Measurements from ENCODE around the gene FARS2.

Gene FARS2

GRCh38 chr6:5326022-5326641 is 64.8 kb downstream of the FARS2 start:
- DNase-seq, result no peak

DNA sequence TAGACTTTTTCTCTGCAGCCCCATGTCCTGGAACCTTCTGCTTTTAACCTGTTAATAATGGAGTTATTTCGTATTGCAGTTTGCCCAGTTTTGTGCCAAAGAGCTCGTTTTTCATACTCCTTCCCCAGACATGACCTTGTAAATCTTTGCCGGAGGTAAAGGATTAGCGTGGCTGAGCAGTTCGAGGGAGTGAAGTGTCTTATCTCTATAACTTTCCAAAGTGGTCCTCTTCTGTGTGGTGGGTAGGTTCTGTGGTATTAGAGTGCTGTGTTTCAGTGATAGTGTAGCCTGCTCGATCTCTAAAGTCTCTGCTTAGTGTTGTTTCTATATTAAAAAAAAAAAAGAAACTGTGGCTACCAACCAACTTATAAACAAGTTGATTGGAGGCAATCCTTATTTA is 67.5 kb downstream of the FARS2 start:
- no peak for DNase-seq

GRCh38 chr6:5331845-5332442 is 70.6 kb downstream of the FARS2 start:
- DNase-seq, result no peak

DNA sequence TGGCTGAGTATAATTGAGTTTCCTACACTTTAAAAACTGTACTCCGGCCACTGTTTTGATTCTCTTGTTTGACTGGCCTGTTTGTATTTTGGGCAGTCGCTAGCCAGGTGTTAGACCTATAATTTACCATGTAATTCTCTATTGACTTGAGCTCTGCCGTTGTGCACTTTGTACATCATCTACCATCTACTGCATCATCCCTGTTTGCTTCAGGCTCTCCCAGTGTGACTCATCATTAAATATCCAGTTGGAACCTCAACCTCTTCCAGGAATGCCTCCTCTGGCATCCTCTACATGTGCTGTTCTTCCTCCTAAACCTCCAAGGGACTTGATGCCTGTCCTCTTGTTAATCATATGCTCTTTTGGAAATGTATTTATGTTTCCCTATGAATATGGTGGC is 72.3 kb downstream of the FARS2 start:
- DNase-seq, result no peak

DNA sequence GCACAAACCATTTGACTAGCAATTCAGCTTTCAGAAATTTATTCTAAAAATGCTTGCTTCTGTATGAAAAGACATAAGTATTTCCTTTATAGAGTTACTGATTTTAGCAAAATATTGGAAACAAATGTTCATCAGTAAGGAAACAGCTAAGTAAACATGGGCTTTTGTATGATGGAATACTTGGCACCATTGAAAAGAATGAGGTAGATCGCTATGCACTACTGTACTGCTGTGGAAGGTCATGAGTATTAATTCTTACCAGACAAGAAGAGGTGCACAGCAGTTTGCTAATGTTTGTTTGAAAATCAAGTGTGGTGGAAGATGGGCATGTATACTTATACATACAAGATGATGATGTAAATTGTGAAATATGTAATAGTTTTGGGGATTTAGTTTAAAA is 73.0 kb downstream of the FARS2 start:
- DNase-seq, result no peak

- DNase-seq, result no peak
Measured at GRCh38 chr6:5335020-5335419, 73.7 kb downstream of the FARS2 start.

DNA sequence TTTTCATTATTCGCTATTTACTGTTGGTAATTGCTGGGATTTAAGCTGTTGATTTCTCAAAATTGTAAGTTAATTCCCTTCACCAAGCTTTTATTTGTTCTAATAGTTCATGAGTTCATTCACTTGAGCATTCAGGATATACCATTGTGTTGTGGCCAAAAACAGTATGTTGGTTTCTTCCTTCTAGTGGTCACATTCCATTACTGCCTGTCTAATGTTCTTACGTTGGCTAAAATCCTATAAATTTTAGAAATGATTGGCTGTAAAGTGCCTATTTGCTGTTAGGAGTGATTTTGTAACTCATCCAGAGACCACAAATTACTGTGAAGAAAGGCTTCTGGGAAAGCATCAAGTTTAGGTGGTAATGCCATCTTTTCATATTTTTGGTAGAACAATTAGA is 76.3 kb downstream of the FARS2 start:
- DNase-seq, result no peak

DNA sequence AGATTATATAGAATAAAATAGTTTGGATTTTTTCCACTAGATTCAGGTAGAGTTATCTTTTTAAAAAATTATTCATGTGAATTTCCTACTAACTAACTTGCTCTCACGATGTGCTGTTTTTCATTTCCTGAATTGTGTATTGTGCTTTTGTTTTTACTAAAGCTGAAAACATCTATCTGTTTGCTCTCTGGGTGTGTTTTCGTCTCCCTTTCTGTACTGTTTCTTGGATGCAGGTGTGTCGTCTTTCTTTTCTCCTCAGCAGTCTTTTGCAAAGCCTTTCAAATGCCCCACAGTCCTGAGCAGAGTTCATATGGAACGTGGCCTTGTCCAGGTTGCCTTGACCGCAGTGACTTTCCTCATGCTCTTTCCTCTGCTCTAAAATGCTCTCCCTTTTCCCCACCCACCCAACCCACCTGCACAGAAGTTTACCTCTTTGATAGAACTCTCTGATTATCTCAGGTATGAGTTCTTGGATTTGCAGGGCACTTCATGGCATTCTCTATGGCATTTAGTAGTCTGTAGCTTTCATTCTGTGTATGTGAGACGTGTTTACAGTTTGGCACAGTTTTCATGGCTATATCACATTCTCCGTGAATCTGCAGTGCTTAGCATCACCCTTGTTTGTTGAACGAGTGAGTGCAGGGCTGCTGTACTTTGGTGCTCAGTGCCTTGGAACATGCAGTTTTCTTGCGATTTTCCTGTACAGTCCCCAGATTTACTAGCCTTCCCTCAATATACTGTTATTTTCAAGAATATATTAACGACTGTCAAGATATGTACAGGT is 77.1 kb downstream of the FARS2 start:
- no peak for DNase-seq

GRCh38 chr6:5339786-5340185 is 78.5 kb downstream of the FARS2 start:
- no peak for DNase-seq

- DNase-seq, result no peak
Measured at GRCh38 chr6:5341845-5342244, 80.5 kb downstream of the FARS2 start.

DNA sequence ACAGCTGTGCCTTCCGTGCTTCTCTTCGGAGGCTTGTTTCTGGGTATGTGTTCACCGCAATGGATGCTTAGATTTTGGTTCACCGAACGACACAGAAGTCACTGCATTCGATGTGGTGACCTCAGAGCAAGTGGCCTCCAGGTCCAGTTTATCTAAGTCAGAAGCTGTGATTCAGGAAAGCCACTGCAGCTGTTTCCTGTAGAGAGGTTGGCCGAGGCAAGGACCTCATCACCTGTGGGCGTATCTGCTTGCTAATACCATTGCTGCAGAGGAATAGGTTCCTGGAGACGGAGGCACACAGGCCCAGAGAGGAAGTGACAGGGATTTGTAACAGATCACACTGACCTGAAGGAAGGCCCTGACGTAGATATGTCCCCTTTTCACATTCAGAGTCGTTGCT is 82.7 kb downstream of the FARS2 start:
- no peak for DNase-seq

- no peak for DNase-seq
Measured at GRCh38 chr6:5345324-5345723, 84.0 kb downstream of the FARS2 start.

- DNase-seq, result no peak
Measured at GRCh38 chr6:5351552-5352210, 90.4 kb downstream of the FARS2 start.

- no peak for DNase-seq
Measured at GRCh38 chr6:5353971-5354370, 92.7 kb downstream of the FARS2 start.

- no peak for DNase-seq
Measured at GRCh38 chr6:5357486-5357885, 96.2 kb downstream of the FARS2 start.

GRCh38 chr6:5359417-5359816 is 98.1 kb downstream of the FARS2 start:
- peak; percentile 37 for DNase-seq

DNA sequence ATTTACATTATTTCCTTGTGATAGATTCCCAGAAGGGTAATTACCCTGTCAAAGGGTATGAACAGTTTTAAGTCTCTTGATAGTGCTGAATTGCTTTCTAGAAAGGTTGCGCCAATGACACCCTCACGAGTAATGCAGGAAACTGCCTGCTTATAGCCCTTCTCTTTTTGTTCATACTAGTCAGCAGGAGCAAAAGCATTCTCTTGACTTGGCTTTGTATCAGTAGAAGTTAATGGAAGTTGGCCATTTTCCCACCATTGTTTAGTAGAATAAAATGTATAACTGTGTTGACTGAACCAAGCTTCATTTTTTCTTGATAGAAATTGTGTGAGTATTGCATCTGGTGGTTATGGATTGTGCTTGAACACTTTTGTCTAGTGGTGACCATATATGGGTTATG is 100.1 kb downstream of the FARS2 start:
- no peak for DNase-seq

DNA sequence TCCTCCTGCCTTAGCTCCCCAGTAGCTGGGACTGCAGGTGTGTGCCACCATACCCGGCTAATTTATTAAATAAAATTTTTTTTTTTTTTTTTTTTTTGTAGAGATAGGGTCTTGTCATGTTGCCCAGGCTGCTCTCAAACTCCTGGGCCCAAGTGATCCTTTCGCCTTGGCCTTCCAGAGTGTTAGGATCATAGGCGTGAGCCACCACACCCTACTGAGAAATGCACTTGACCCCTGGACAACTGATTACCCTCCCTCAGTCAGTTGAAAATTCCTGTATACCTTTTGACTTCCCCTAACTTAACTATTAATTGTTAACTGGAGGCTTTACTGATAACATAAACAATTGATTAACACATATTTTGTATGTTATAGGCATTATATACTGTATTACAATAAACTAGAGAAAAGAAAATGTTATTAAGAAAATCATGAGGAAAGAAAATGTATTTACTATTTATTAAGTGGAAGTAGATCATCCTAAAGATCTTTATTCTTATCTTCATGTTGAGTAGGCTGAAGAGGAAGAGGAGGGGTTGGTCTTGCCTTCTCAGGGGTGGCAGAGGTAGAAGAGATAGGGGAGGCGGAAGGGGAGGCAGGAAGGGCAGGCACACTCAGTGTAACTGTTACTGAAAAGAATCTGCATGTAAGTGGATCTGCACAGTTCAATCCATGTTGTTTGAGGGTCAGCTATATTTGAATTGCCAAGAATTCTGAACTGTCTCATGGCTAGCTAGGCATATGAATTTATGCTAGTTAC is 104.3 kb downstream of the FARS2 start:
- DNase-seq, result no peak

GRCh38 chr6:5366941-5367340 is 105.6 kb downstream of the FARS2 start:
- DNase-seq, result no peak

DNA sequence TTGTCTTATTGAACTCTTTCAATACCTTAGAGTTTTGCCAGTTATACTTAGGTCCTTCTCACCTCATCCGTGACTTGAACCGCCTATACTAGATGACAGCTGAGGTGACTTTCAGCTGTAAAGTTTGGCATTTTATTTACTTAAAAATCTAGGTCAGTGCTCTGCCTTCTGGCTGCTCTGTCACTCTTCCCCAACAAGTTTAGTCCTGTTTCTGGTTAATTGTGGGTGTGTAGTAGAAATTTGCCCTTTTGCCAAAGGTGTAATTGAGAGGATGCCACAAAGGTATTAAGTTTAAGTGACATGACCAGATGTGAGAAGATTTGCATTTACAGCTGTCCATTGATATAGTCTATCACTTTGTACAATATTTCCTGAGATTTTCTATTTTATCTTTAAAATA is 106.2 kb downstream of the FARS2 start:
- no peak for DNase-seq

- DNase-seq, result no peak
Measured at GRCh38 chr6:5373430-5373829, 112.1 kb downstream of the FARS2 start.

GRCh38 chr6:5378331-5378730 is 117.0 kb downstream of the FARS2 start:
- no peak for DNase-seq

GRCh38 chr6:5379647-5380242 is 118.4 kb downstream of the FARS2 start:
- no peak for DNase-seq
